CD14-positive monocyte (primary cell): ENCODE measurements around the gene PI4KB. TPM values are rescaled to one million over a fixed set of nuclear protein-coding genes. Genes with fewer than 3 reads are reported as not detected.
A peak's percentile ranks its signal among the peaks of the same experiment; 100 is the strongest.

Experiments
- DNase-seq, 3 donors: peaks; one replicate each; pipeline ENCODE4 v3.0.0-alpha.2; 2011 to 2022
- H2AFZ ChIP-seq: 2 replicates; pipeline ENCODE4 v1.6.0; 2012; ENCODE audit warnings: mild to moderate bottlenecking, low read depth, low read length, inconsistent platforms; ENCODE audit not compliant: insufficient read depth, poor library complexity, severe bottlenecking
- H3K27ac ChIP-seq, 2 donors: 1 replicate in 1 of 2; 2 replicates in 1 of 2; pipeline ENCODE4 v1.5.1; 2012 to 2013; ENCODE audit warnings: low read length in 2 of 2, control low read depth in 1 of 2, inconsistent platforms in 1 of 2, low read depth in 1 of 2, mild to moderate bottlenecking in 1 of 2
- H3K27me3 ChIP-seq, 2 donors: one replicate each; pipeline versions ENCODE4 v1.6.0 to v1.6.1; 2011 to 2013; ENCODE audit warnings: low read length in 2 of 2; ENCODE audit not compliant: control insufficient read depth in 2 of 2, insufficient read depth in 2 of 2
- H3K36me3 ChIP-seq, 2 donors: replicated peaks in 1 of 2; 1 replicate in 1 of 2; 2 replicates in 1 of 2; pipeline versions ENCODE4 v1.5.1 to v1.6.1; 2012 to 2013; ENCODE audit warnings: low read length in 2 of 2, control low read depth in 1 of 2, inconsistent platforms in 1 of 2, mild to moderate bottlenecking in 1 of 2; ENCODE audit not compliant: insufficient read depth in 2 of 2, control insufficient read depth in 1 of 2
- H3K4me1 ChIP-seq, 2 donors: 1 replicate in 1 of 2; 2 replicates in 1 of 2; pipeline versions ENCODE4 v1.5.1 to v1.6.1; 2012 to 2013; ENCODE audit warnings: low read length in 2 of 2, control low read depth in 1 of 2, inconsistent platforms in 1 of 2, mild to moderate bottlenecking in 1 of 2, moderate library complexity in 1 of 2; ENCODE audit not compliant: insufficient read depth in 2 of 2, control insufficient read depth in 1 of 2
- H3K4me2 ChIP-seq: replicated peaks from 2 replicates; pipeline ENCODE3; 2012; ENCODE audit warnings: low read length, moderate library complexity, mild to moderate bottlenecking; ENCODE audit not compliant: poor library complexity, severe bottlenecking; ENCODE audit errors: extremely low read depth
- H3K4me3 ChIP-seq, 3 experiments: fragments of 200-600 bp in 1 of 3; sonication (generic) in 1 of 3; replicated peaks in 1 of 3; 1 replicate in 2 of 3; 2 replicates in 1 of 3; pipeline ENCODE4 v1.5.1; 2011 to 2013; ENCODE audit warnings: low read length in 3 of 3, mild to moderate bottlenecking in 3 of 3, control low read depth in 2 of 3, low read depth in 2 of 3, inconsistent platforms in 1 of 3, moderate library complexity in 1 of 3
- H3K79me2 ChIP-seq: 2 replicates; pipeline ENCODE4 v1.6.0; 2012; ENCODE audit warnings: mild to moderate bottlenecking, control low read depth, inconsistent platforms, low read length, moderate library complexity; ENCODE audit not compliant: insufficient read depth
- H3K9ac ChIP-seq: 2 replicates; pipeline ENCODE4 v1.6.0; 2017; ENCODE audit warnings: low read length, mild to moderate bottlenecking; ENCODE audit not compliant: insufficient read depth, poor library complexity, severe bottlenecking
- H3K9me3 ChIP-seq, 2 donors: replicated peaks in 1 of 2; 1 replicate in 1 of 2; 2 replicates in 1 of 2; pipeline versions ENCODE4 v1.5.1 to v1.6.1; 2012 to 2013; ENCODE audit warnings: low read length in 2 of 2, control low read depth in 1 of 2; ENCODE audit not compliant: control insufficient read depth in 1 of 2, insufficient read depth in 1 of 2
- H4K20me1 ChIP-seq: 2 replicates; pipeline ENCODE4 v1.6.0; 2012; ENCODE audit warnings: mild to moderate bottlenecking, low read length, control low read depth, moderate library complexity; ENCODE audit not compliant: insufficient read depth
- H3K27ac Mint-ChIP-seq, 7 donors: one replicate each; pipeline ENCODE4 v1.8.0; 2020; ENCODE audit warnings: mild to moderate bottlenecking in 7 of 7, mixed read lengths in 7 of 7, moderate library complexity in 6 of 7, inconsistent platforms in 2 of 7
- H3K27me3 Mint-ChIP-seq, 3 donors: one replicate each; pipeline ENCODE4 v1.8.0; 2021 to 2022; ENCODE audit warnings: low read depth in 3 of 3, mild to moderate bottlenecking in 3 of 3, mixed read lengths in 3 of 3, moderate library complexity in 3 of 3, inconsistent platforms in 1 of 3
- H3K36me3 Mint-ChIP-seq, 2 donors: one replicate each; pipeline ENCODE4 v1.8.0; 2020; ENCODE audit warnings: mixed read lengths in 2 of 2, inconsistent platforms in 1 of 2, mild to moderate bottlenecking in 1 of 2
- H3K4me1 Mint-ChIP-seq: one replicate; pipeline ENCODE4 v1.8.0; 2020; ENCODE audit warnings: mild to moderate bottlenecking, mixed read lengths
- H3K4me3 Mint-ChIP-seq, 2 donors: one replicate each; pipeline ENCODE4 v1.8.0; 2020; ENCODE audit warnings: mild to moderate bottlenecking in 2 of 2, mixed read lengths in 2 of 2, moderate library complexity in 1 of 2
- H3K9me3 Mint-ChIP-seq, 7 donors: one replicate each; pipeline ENCODE4 v1.8.0; 2020 to 2022; ENCODE audit warnings: mixed read lengths in 7 of 7, mild to moderate bottlenecking in 6 of 7, moderate library complexity in 6 of 7, inconsistent platforms in 2 of 7
- WGBS: methylation state at CpG from one replicate; pipeline ENCODE4 v1.1.5; 2013; ENCODE audit warnings: missing lambda C conversion rate; ENCODE audit not compliant: insufficient coverage; 5-methylcytosine and 5-hydroxymethylcytosine counted together
- intact Hi-C, 2 donors: fragments of 100-400 bp; cut with micrococcal nuclease; formaldehyde crosslinking; loops; one replicate each; pipeline versions ENCODE4 v1.15.0 to v1.15.1; 2023
- polyA plus RNA-seq, 3 donors: library from polyadenylated mRNA; depleted of rRNA in 1 of 3; unstranded in 2 of 3; stranded (reverse) in 1 of 3; fragments of 300-500 nt in 2 of 3; fragments of >200 nt in 1 of 3; fragmentation: Illumina TruSeq in 2 of 3; gene quantifications; 1 replicate in 2 of 3; 2 replicates in 1 of 3; pipeline ENCODE4 v1.2.3, GENCODE V29; 2012 to 2021
- TF ChIP-seq, protein P1 (sequence below): fragments of 200-600 bp; IDR thresholded peaks from one replicate; pipeline ENCODE4 v1.8.0; 2022; ENCODE audit warnings: antibody characterized with exemption, mild to moderate bottlenecking

PI4KB gene
- polyA plus RNA-seq, 3 donors, result 37.8 to 148 (median 50.3) TPM

DNA sequence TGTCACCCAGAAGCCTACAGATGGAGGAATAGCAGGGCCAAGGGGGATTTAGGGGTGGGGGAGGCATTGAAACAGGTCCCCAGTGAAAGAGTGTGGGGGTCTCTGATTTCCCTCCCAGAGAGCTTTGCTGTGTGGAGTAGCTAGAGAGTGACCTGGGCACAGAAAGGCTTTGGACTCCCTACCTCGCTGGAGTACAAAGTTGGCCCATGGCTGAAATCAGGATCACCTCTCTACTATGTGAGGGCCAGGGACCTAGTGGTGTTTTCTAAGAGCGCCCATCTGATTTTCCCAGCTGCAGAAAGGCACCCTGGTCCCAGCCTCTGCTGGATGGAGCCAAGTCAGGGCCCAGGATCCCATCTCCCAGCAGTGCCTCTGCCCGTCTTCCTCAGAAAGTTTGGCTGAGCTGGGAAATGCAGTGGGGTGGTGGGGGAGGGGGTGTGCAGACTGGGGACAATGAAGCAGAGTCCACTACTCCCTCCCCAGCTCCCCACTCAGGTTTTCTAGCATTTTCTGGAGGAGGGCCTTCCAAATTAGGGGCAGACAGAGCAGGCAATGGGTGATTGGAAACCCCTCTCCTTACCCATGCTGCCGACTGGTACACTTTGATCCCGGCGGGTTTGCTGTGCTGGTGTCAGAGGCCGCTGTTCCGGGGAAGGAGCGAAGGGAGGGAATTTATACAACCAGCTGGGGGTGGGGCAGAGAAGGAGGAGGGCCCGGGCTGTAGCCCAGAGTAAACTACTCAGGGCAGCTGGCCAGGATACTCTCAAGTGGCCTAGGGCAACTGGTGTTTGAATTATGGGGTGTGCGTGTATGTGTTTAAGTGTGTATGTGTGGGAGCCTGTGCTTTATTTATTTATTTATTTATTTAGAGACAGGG, 45.1 kb upstream of the PI4KB start, which contains the start of gene SELENBP1:
SELENBP1 (minus strand) TSS at position 648 of the 877 bp plus-strand sequence; CDS start at position 584, 64 bp downstream.
- Histone ChIP-seq H4K20me1 (no peaks in the 10 kb centered on the region), H3K4me3 (peak within 1 kb of the TSS in 1 of 3 experiments; percentile 36), H3K9me3 (no peaks in the 10 kb centered on the region), H2AFZ (peak within 1 kb of the TSS; percentile 50), H3K27ac (no peak within 1 kb of the TSS), H3K27me3 (no peaks in the 10 kb centered on the region), H3K9ac (no peak within 1 kb of the TSS), H3K4me1 (peaks cover 22 to 39% of the 10 kb centered on the region in 2 donors), H3K36me3 (no peaks in the 10 kb centered on the region), H3K4me2 (peak within 1 kb of the TSS; percentile 13), H3K79me2 (no peaks in the 10 kb centered on the region)
- H3K27me3 Mint-ChIP-seq, result peaks cover 2 to 3% (median 2%) of the 10 kb centered on the region in 3 donors
- DNase-seq, result no peak
- intact Hi-C loops, result no loop called here
- H3K4me3 Mint-ChIP-seq, result peak within 1 kb of the TSS in 1 of 2 donors; percentile 19
- H3K9me3 Mint-ChIP-seq, result peaks cover 0 to 1% (median 0%) of the 10 kb centered on the region in 7 donors
- H3K4me1 Mint-ChIP-seq, result peaks cover 30% of the 10 kb centered on the region
- H3K27ac Mint-ChIP-seq, result peak within 1 kb of the TSS in 3 of 7 donors; percentile 31 to 85 (median 72)
- TF ChIP-seq, protein P1, sequence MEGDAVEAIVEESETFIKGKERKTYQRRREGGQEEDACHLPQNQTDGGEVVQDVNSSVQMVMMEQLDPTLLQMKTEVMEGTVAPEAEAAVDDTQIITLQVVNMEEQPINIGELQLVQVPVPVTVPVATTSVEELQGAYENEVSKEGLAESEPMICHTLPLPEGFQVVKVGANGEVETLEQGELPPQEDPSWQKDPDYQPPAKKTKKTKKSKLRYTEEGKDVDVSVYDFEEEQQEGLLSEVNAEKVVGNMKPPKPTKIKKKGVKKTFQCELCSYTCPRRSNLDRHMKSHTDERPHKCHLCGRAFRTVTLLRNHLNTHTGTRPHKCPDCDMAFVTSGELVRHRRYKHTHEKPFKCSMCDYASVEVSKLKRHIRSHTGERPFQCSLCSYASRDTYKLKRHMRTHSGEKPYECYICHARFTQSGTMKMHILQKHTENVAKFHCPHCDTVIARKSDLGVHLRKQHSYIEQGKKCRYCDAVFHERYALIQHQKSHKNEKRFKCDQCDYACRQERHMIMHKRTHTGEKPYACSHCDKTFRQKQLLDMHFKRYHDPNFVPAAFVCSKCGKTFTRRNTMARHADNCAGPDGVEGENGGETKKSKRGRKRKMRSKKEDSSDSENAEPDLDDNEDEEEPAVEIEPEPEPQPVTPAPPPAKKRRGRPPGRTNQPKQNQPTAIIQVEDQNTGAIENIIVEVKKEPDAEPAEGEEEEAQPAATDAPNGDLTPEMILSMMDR, result no peak
- WGBS, result 92% methylated on average over 4 of the region's 11 CpGs
- no peaks in the 10 kb centered on the region for H3K36me3 Mint-ChIP-seq

DNA sequence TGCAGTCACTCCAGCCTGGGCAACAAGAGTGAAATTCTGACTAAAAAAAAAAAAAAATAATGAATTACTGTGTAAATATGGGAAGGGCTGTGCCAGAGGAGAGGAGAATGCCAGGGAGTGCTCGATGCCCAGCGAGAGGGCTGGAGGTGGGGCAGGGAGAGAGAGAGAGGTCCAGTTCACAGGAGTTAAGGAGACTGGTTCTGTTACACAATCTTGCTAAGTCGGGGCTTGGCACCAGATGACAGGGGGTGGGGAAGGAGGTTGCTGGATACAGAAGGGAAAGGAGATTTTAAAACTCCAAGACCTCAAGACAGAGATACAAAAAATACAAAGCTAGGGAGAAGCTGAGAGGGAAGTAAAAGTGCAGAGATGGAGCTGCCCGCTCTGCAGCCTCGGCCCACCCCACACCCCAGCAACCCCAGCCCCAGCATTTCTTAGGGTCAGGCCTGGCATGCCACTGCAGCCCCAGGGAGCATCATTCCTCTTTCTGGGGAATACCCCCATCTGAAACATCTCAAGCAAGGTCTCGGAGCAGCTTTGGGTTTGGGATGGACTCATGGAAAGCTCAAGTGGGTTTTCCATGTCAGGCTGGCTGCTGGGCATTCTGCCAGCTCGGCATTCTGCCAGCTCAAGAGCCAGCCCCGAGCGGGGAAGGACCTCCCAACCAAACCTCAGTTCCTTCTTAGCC, 44.3 kb upstream of the PI4KB start:
- Histone ChIP-seq H3K27ac (no peak overlapping the region), H3K36me3 (no peaks in the 10 kb centered on the region), H3K4me2 (peak overlapping the region; percentile 13), H2AFZ (peak overlapping the region; percentile 50), H3K9ac (no peak overlapping the region), H3K4me1 (peaks cover 22 to 39% of the 10 kb centered on the region in 2 donors), H3K9me3 (no peaks in the 10 kb centered on the region), H3K4me3 (peak overlapping the region in 1 of 3 experiments; percentile 36), H3K27me3 (no peaks in the 10 kb centered on the region), H4K20me1 (no peaks in the 10 kb centered on the region), H3K79me2 (no peaks in the 10 kb centered on the region)
- Mint-ChIP-seq H3K27me3 (peaks cover 2 to 3% (median 2%) of the 10 kb centered on the region in 3 donors), H3K9me3 (peaks cover 0 to 2% (median 0%) of the 10 kb centered on the region in 7 donors), H3K4me1 (peaks cover 30% of the 10 kb centered on the region), H3K36me3 (no peaks in the 10 kb centered on the region), H3K27ac (peak overlapping the region in 6 of 7 donors; percentile 67 to 85 (median 76)), H3K4me3 (peak overlapping the region in 1 of 2 donors; percentile 19)
- TF ChIP-seq, protein P1, result no peak
- intact Hi-C loops, result no loop called here
- WGBS, result 67% methylated on average over 1 of the region's 9 CpGs
- peak in 1 of 3 donors; percentile 25 for DNase-seq
